ENCODE measurements around the gene FIGLA. TPM values are rescaled to one million over a fixed set of nuclear protein-coding genes. Genes with fewer than 3 reads are reported as not detected.

Gene FIGLA
- total RNA-seq, 1 experiment from 2014 or later = not detected

- Histone ChIP-seq H3K4me3 (ENCODE audit: low read length) (no peak overlapping the region), H3K27ac (ENCODE audit: low read length) (no peak overlapping the region), H3K4me1 (ENCODE audit: low read length) (no peaks in the 10 kb centered on the region), H3K9ac (ENCODE audit: low read length) (no peak overlapping the region), H3K36me3 (ENCODE audit: insufficient read depth, low read length) (no peaks in the 10 kb centered on the region), H2AFZ (ENCODE audit: low read length) (no peak overlapping the region), H3K9me2 (replicated peaks; ENCODE audit: insufficient read depth, low read length) (no peaks in the 10 kb centered on the region), H3K27me3 (ENCODE audit: low read length) (no peaks in the 10 kb centered on the region), H3K9me3 (ENCODE audit: low read length) (no peaks in the 10 kb centered on the region), H3K4me2 (ENCODE audit: low read depth, low read length, poor library complexity, severe bottlenecking) (no peak overlapping the region), H4K20me1 (ENCODE audit: insufficient read depth, low read depth, low read length) (no peaks in the 10 kb centered on the region), H3K79me2 (ENCODE audit: low read length) (no peaks in the 10 kb centered on the region)
- peak; percentile 78 for DNase-seq
Observed at GRCh38 chr2:70785137-70785911, 5.1 kb downstream of the FIGLA start.

- DNase-seq = no peak
- Histone ChIP-seq H3K9ac (ENCODE audit: low read length) (no peak overlapping the region), H3K36me3 (ENCODE audit: insufficient read depth, low read length) (no peaks in the 10 kb centered on the region), H4K20me1 (ENCODE audit: insufficient read depth, low read depth, low read length) (no peaks in the 10 kb centered on the region), H3K9me3 (ENCODE audit: low read length) (no peaks in the 10 kb centered on the region), H3K4me3 (ENCODE audit: low read length) (no peak overlapping the region), H3K9me2 (replicated peaks; ENCODE audit: insufficient read depth, low read length) (no peaks in the 10 kb centered on the region), H3K27ac (ENCODE audit: low read length) (no peak overlapping the region), H3K79me2 (ENCODE audit: low read length) (no peaks in the 10 kb centered on the region), H2AFZ (ENCODE audit: low read length) (no peak overlapping the region), H3K4me2 (ENCODE audit: low read depth, low read length, poor library complexity, severe bottlenecking) (no peak overlapping the region), H3K4me1 (ENCODE audit: low read length) (no peaks in the 10 kb centered on the region), H3K27me3 (ENCODE audit: low read length) (no peaks in the 10 kb centered on the region)
Observed at GRCh38 chr2:70784320-70784719, 6.1 kb downstream of the FIGLA start.

- H3K27me3 ChIP-seq (ENCODE audit: low read length) = no peaks in the 10 kb centered on the region
- no peaks in the 10 kb centered on the region for H3K9me3 ChIP-seq (ENCODE audit: low read length)
- H3K4me1 ChIP-seq (ENCODE audit: low read length) = no peaks in the 10 kb centered on the region
- no peaks in the 10 kb centered on the region for H4K20me1 ChIP-seq (ENCODE audit: insufficient read depth, low read depth, low read length)
- no peak overlapping the region for H2AFZ ChIP-seq (ENCODE audit: low read length)
- H3K27ac ChIP-seq (ENCODE audit: low read length) = no peak overlapping the region
- no peak overlapping the region for H3K4me2 ChIP-seq (ENCODE audit: low read depth, low read length, poor library complexity, severe bottlenecking)
- no peak for DNase-seq
- no peak overlapping the region for H3K9ac ChIP-seq (ENCODE audit: low read length)
- H3K4me3 ChIP-seq (ENCODE audit: low read length) = no peak overlapping the region
- no peaks in the 10 kb centered on the region for H3K79me2 ChIP-seq (ENCODE audit: low read length)
- H3K36me3 ChIP-seq (ENCODE audit: insufficient read depth, low read length) = no peaks in the 10 kb centered on the region
- no peaks in the 10 kb centered on the region for H3K9me2 ChIP-seq (replicated peaks; ENCODE audit: insufficient read depth, low read length)
Observed at GRCh38 chr2:70779911-70780545, 10.4 kb downstream of the FIGLA start.

- Histone ChIP-seq H3K27me3 (ENCODE audit: low read length) (no peaks in the 10 kb centered on the region), H3K9me3 (ENCODE audit: low read length) (no peaks in the 10 kb centered on the region), H3K36me3 (ENCODE audit: insufficient read depth, low read length) (no peaks in the 10 kb centered on the region), H4K20me1 (ENCODE audit: insufficient read depth, low read depth, low read length) (no peaks in the 10 kb centered on the region), H3K4me2 (ENCODE audit: low read depth, low read length, poor library complexity, severe bottlenecking) (no peak overlapping the region), H3K4me3 (ENCODE audit: low read length) (no peak overlapping the region), H3K4me1 (ENCODE audit: low read length) (no peaks in the 10 kb centered on the region), H2AFZ (ENCODE audit: low read length) (no peak overlapping the region), H3K9me2 (replicated peaks; ENCODE audit: insufficient read depth, low read length) (no peaks in the 10 kb centered on the region), H3K27ac (ENCODE audit: low read length) (no peak overlapping the region), H3K79me2 (ENCODE audit: low read length) (no peaks in the 10 kb centered on the region), H3K9ac (ENCODE audit: low read length) (no peak overlapping the region)
- no peak for DNase-seq
Observed at GRCh38 chr2:70779491-70779890, 11.0 kb downstream of the FIGLA start.

- Histone ChIP-seq H3K9ac (ENCODE audit: low read length) (no peak overlapping the region), H3K4me2 (ENCODE audit: low read depth, low read length, poor library complexity, severe bottlenecking) (no peak overlapping the region), H2AFZ (ENCODE audit: low read length) (no peak overlapping the region), H3K9me2 (replicated peaks; ENCODE audit: insufficient read depth, low read length) (no peaks in the 10 kb centered on the region), H3K27ac (ENCODE audit: low read length) (no peak overlapping the region), H3K27me3 (ENCODE audit: low read length) (no peaks in the 10 kb centered on the region), H3K4me1 (ENCODE audit: low read length) (no peaks in the 10 kb centered on the region), H3K4me3 (ENCODE audit: low read length) (no peak overlapping the region), H3K36me3 (ENCODE audit: insufficient read depth, low read length) (no peaks in the 10 kb centered on the region), H3K9me3 (ENCODE audit: low read length) (no peaks in the 10 kb centered on the region), H4K20me1 (ENCODE audit: insufficient read depth, low read depth, low read length) (no peaks in the 10 kb centered on the region), H3K79me2 (ENCODE audit: low read length) (no peaks in the 10 kb centered on the region)
- DNase-seq = no peak
Observed at GRCh38 chr2:70778676-70779075, 11.8 kb downstream of the FIGLA start.

GRCh38 chr2:70777450-70777849, 13.0 kb downstream of the FIGLA start:
- H3K36me3 ChIP-seq (ENCODE audit: insufficient read depth, low read length) = no peaks in the 10 kb centered on the region
- H2AFZ ChIP-seq (ENCODE audit: low read length) = no peak overlapping the region

GRCh38 chr2:70776266-70776665, 14.2 kb downstream of the FIGLA start:
- H3K36me3 ChIP-seq (ENCODE audit: insufficient read depth, low read length) = no peaks in the 10 kb centered on the region
- H4K20me1 ChIP-seq (ENCODE audit: insufficient read depth, low read depth, low read length) = no peaks in the 10 kb centered on the region
- H3K4me3 ChIP-seq (ENCODE audit: low read length) = no peak overlapping the region
- DNase-seq = no peak
- H3K27me3 ChIP-seq (ENCODE audit: low read length) = no peaks in the 10 kb centered on the region
- no peak overlapping the region for H3K27ac ChIP-seq (ENCODE audit: low read length)
- H3K4me1 ChIP-seq (ENCODE audit: low read length) = no peaks in the 10 kb centered on the region
- no peak overlapping the region for H3K9ac ChIP-seq (ENCODE audit: low read length)
- no peaks in the 10 kb centered on the region for H3K9me3 ChIP-seq (ENCODE audit: low read length)
- H3K79me2 ChIP-seq (ENCODE audit: low read length) = no peaks in the 10 kb centered on the region
- H3K9me2 ChIP-seq (replicated peaks; ENCODE audit: insufficient read depth, low read length) = no peaks in the 10 kb centered on the region
- H2AFZ ChIP-seq (ENCODE audit: low read length) = no peak overlapping the region
- no peak overlapping the region for H3K4me2 ChIP-seq (ENCODE audit: low read depth, low read length, poor library complexity, severe bottlenecking)

More at GRCh38 chr2:70777450-70777849, 13.0 kb downstream of the FIGLA start:
- no peaks in the 10 kb centered on the region for H3K79me2 ChIP-seq (ENCODE audit: low read length)
- H3K27ac ChIP-seq (ENCODE audit: low read length) = no peak overlapping the region
- no peaks in the 10 kb centered on the region for H4K20me1 ChIP-seq (ENCODE audit: insufficient read depth, low read depth, low read length)
- no peak for DNase-seq
- no peaks in the 10 kb centered on the region for H3K9me2 ChIP-seq (replicated peaks; ENCODE audit: insufficient read depth, low read length)
- no peaks in the 10 kb centered on the region for H3K9me3 ChIP-seq (ENCODE audit: low read length)
- no peak overlapping the region for H3K4me3 ChIP-seq (ENCODE audit: low read length)
- H3K9ac ChIP-seq (ENCODE audit: low read length) = no peak overlapping the region
- H3K4me2 ChIP-seq (ENCODE audit: low read depth, low read length, poor library complexity, severe bottlenecking) = no peak overlapping the region
- no peaks in the 10 kb centered on the region for H3K27me3 ChIP-seq (ENCODE audit: low read length)
- no peaks in the 10 kb centered on the region for H3K4me1 ChIP-seq (ENCODE audit: low read length)

GRCh38 chr2:70775141-70775540, 15.3 kb downstream of the FIGLA start:
- Histone ChIP-seq H3K27me3 (ENCODE audit: low read length) (no peaks in the 10 kb centered on the region), H3K36me3 (ENCODE audit: insufficient read depth, low read length) (no peaks in the 10 kb centered on the region), H3K4me2 (ENCODE audit: low read depth, low read length, poor library complexity, severe bottlenecking) (no peak overlapping the region), H3K4me1 (ENCODE audit: low read length) (no peaks in the 10 kb centered on the region), H2AFZ (ENCODE audit: low read length) (no peak overlapping the region), H3K9me2 (replicated peaks; ENCODE audit: insufficient read depth, low read length) (no peaks in the 10 kb centered on the region), H3K79me2 (ENCODE audit: low read length) (no peaks in the 10 kb centered on the region), H3K9ac (ENCODE audit: low read length) (no peak overlapping the region), H4K20me1 (ENCODE audit: insufficient read depth, low read depth, low read length) (no peaks in the 10 kb centered on the region), H3K4me3 (ENCODE audit: low read length) (no peak overlapping the region), H3K27ac (ENCODE audit: low read length) (no peak overlapping the region), H3K9me3 (ENCODE audit: low read length) (no peaks in the 10 kb centered on the region)
- DNase-seq = no peak

Data from Karpas-422 (cell line).